GM21528 (cell line): ENCODE data around the gene MT3.

Source experiments
- ATAC-seq: cut with Tn5 transposase; IDR thresholded peaks from one replicate; pipeline ENCODE4 v1.9.1; 2021; ENCODE audit warnings: mild to moderate bottlenecking, moderate library complexity; ENCODE audit not compliant: unreplicated experiment, low FRiP score

MT3 gene

DNA sequence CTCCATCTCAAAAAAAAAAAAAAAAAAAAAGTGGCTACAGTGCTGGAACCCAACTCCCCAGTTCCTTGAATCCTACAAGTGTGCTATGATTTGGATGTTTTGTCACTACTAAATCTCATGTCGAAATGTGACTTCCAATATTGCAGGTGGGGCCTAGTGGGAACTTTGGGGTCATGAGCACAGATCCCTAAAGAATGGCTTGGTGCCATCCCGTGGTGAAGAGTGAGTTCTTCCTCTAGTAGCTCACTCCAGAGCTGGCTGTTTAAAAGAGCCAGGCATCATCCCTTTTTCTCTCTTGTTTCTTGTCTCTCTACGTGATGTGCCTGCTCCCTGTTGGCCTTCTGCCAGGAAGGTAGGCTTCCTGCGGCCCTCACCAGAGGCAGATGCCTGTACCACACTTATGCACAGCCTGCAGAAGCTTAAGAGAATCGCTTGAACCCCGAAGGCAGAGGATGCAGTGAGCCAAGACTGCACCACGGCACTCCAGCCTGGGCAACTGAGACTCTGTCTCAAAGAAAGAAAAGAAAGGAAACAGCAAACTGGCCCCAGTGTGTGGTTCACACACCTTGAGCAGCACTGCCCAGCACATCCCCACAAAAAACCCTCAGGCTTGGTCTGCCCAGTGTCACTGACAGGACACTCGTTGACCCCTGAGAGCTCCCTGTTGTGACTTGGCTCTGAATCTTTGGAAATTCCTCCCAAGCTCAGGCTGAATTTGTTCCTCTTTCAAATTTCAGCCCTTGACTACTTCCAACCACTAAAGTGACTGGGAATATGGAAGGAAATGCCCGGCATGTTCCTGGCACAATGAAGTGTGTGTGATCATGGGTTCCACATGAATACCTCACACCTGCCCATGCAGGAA is 39.4 kb downstream of the MT3 start:
- no peak for ATAC-seq

DNA sequence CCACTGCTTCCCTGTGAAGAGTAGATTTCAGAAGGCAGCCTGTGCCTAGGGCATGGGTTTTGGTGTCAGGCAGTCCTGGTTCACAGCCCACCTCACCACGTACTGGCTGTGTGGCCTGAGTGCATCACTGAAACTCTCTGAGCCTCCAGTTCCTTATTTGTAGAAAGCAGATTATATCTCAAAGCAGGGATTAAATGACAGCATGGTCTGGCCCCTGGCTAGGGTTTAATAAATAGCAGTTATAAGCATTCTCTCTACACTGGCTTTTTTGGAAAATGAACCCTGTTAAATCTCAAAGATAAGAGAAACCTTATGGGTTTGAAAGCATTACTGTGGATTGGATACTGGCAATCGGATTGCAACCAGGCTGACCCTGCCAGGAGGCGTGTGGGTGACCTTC is 40.2 kb downstream of the MT3 start:
- no peak for ATAC-seq

- peak; percentile 74 for ATAC-seq
Measured at GRCh38 chr16:56630134-56630533, 40.8 kb downstream of the MT3 start.

DNA sequence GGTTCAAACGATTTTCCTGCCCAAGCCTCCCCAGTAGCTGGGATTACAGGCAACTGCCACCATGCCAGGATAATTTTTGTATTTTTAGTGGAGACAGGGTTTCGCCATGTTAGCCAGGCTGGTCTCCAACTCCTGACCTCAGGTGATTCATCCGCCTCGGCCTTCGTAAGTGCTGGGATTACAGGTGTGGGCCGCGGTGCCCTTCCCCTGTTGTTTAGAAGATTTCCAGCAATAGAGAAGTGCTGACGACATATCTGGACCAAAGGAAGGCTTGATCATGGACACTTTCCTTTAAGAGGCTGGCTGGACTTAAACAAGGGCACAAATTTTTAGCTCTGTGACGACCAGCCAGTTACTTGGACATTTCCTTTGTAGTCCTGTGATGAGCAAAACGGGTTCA is 41.9 kb downstream of the MT3 start:
- ATAC-seq: no peak

DNA sequence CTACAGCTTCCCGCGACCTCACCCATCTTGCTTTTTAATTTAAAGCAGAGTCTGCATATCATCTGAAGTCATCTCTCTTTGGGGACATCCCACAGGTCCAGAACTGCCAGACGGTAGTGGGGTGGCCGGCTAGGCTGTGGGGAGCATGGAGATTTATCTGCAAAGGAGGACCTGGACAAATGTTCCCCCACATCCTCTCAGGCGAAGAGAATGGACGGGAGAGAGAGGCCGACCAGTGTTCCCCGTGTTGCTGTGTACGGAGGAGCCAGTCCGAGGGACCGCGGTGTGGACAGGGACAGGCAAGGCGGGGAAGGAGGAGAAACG is 42.5 kb downstream of the MT3 start:
- ATAC-seq: no peak

GRCh38 chr16:56632156-56632847 is 43.0 kb downstream of the MT3 start, which contains the start of gene MT1M:
Gene MT1M (plus strand): TSS chr16:56632659. CDS start chr16:56632732, 73 bp downstream.
- ATAC-seq: no peak

DNA sequence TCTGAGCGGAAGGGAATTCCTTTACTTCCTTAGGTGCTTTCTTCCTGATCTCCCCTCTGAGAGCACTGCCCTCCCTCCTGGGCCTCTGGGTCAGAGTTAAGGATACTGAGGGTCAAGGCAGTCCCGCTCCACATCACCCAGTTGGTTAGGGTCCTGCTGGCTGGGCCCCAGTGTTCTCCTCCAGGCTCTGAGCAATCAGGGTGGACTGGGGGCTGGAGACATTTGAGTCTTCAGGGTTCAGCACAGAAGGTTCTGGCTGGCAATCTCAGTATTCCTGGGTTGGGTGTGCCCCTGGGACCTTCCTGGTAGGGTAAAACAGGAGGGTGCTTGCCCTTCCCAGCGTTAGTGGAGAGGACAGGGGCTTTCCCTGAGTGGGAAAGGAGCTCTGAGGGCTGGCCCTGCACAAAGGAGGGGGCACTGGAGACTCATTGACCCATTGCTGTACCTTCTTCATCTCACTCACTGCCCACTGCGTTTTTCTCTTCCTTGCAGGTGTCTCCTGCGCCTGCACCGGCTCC is 43.6 kb downstream of the MT3 start:
- no peak for ATAC-seq

DNA sequence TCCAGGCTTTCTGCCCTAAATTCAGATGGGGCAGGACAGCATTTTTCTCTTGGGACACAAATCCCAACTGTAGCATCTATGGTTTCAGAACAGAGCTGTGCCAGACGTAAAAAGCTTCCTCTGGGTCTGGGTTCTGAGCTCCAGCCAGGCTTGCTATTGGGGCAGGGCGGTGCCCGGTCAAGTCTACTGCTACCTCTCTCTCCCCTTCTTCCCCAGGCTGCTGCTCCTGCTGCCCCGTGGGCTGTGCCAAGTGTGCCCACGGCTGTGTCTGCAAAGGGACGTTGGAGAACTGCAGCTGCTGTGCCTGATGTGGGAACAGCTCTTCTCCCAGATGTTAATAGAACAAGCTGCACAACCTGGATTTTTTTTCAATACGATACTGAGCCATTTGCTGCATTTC is 44.2 kb downstream of the MT3 start:
- no peak for ATAC-seq

- no peak for ATAC-seq
Measured at GRCh38 chr16:56634715-56635440, 45.5 kb downstream of the MT3 start.

DNA sequence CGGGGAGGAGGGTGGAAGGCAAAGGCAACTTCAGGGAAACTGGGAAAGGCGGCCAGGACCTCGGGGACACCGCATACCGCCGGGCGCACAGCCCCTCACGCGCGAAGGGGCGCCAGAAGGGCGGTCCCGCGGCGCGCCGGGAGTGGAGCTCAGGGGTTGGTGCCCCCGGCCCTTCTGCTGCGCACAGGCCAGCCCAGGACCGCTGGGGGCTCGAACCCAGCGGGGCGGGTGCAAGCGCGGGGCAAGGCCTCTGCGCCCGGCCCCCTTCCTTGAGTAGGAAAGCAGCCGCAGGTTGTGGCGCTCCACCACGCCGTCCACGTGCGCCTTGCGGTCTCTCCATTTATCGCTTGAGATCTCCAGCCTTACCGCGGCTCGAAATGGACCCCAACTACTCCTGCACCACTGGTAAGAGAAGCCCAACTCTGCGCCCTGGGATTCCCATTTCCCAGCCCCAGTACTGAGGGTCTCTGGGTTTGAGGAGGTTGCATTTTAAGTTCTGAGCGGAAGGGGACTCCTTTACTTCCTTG is 46.2 kb downstream of the MT3 start:
- no peak for ATAC-seq

- no peak for ATAC-seq
Measured at GRCh38 chr16:56636616-56637413, 47.5 kb downstream of the MT3 start.

DNA sequence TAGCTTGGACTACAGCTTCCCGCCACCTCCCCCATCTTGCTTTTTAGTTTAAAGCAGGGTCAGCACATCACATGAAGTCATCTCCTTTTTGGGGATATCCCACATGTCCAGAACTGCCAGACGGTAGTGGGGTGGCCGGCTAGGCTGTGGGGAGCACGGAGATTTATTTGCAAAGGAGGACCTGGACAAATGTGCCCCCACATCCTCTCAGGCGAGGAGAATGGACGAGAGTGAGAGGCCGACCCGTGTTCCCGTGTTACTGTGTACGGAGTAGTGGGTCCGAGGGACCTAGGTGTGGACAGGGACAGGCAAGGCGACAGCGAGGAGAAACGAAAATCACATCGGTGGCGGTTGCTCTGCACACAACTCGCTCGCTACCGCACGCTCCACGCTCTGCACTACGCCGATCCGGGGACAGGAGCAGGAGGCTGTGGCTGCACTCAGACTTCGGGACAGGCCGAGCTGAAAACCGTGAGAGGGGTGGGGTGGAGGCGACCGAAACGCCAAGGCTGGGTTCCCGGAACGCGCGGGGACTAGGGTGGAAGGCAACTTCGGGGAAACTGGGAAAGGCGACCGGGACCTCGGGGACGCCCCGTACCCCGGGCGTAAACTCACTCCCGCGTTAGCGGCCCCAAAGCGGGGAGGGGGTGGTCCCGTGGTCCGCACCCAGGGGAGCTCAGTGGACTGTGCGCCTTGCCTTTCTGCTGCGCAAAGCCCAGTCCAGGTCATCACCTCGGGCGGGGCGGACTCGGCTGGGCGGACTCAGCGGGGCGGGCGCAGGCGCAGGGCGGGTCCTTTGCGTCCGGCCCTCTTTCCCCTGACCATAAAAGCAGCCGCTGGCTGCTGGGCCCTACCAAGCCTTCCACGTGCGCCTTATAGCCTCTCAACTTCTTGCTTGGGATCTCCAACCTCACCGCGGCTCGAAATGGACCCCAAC is 48.8 kb downstream of the MT3 start, which contains the start of gene MT1A:
Gene MT1A, plus strand, starts transcription at position 853 of the 937 bp plus-strand sequence. Its CDS starts 73 bp downstream, at position 926.
- no peak for ATAC-seq

- ATAC-seq: no peak
Measured at GRCh38 chr16:56639045-56639444, 49.7 kb downstream of the MT3 start.

DNA sequence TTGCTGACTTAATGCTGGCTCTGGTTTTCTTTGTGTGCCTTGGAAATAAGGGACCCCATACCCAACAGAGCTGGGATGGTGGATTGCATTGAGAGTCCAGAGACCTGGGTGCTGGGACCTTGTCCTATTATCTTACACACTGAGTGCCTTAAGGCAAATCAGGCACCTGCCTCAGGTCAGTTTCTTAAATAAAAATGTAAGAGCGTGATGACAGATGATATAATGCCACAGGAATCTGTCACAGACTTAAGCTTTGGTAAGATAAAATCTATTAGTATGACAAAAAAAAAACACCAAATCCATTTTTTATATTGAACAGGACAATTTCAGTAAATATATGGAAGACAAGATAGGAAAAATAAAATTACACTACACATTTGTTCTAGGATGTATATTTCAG is 50.7 kb downstream of the MT3 start:
- ATAC-seq: no peak
